GM10248 (cell line): Measurements from ENCODE around the gene GSE1.

Experiments used
- CTCF ChIA-PET: fragments of 300-600 bp; sonication (Branson Sonifier 250); formaldehyde crosslinking; extraction: SDS; loops from one replicate; lab custom pipeline; 2021; ENCODE audit warnings: antibody characterized with exemption; lab: Yijun Ruan, JAX
- POLR2A ChIA-PET: fragments of 350-650 bp; sonication (Branson Sonifier 250); formaldehyde crosslinking; extraction: SDS; loops from one replicate; lab custom pipeline; 2020; ENCODE audit warnings: antibody characterized with exemption; lab: Yijun Ruan, JAX
- DNase-seq: peaks from one replicate; pipeline ENCODE4 v3.0.0; 2012; ENCODE audit errors: extremely low spot score
- TF ChIP-seq, protein P1 (sequence below): IDR thresholded peaks from 2 replicates; pipeline ENCODE4 v1.5.1; 2012; ENCODE audit warnings: mild to moderate bottlenecking, low read depth; ENCODE audit errors: extremely low read depth, missing control alignments, control extremely low read depth

The GSE1 gene

DNA sequence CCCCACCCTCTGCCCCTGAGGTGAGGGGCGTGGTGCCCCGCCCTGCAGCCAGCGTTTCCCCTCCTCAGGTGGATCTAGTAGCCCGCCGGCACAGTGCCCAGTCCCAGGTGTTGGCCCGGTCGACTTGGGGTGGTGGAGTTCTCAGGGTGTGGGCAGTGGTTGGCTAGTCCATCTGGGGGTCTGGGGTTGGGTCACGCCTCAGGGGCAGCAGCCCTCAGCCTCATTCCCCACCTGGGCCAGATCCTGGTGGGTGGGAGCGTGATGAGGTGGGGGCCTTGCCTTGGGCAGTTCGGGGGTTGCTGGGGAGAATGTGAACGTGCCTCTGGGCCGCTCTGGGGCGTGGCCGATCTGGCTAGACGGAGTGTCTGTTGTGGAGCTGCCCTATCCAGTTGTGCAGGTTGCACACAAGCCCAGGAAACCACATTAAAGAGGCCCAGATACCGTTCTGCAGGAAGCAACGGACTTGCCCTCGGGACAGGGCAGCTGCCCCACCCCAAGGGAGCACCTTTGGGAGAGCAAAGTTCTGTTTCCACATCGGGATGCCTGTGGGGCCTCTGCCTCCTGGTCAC is 32.0 kb downstream of the GSE1 start:
- ChIA-PET CTCF (no interaction called here), POLR2A (no interaction called here)
- no peak for DNase-seq
- TF ChIP-seq, protein P1, sequence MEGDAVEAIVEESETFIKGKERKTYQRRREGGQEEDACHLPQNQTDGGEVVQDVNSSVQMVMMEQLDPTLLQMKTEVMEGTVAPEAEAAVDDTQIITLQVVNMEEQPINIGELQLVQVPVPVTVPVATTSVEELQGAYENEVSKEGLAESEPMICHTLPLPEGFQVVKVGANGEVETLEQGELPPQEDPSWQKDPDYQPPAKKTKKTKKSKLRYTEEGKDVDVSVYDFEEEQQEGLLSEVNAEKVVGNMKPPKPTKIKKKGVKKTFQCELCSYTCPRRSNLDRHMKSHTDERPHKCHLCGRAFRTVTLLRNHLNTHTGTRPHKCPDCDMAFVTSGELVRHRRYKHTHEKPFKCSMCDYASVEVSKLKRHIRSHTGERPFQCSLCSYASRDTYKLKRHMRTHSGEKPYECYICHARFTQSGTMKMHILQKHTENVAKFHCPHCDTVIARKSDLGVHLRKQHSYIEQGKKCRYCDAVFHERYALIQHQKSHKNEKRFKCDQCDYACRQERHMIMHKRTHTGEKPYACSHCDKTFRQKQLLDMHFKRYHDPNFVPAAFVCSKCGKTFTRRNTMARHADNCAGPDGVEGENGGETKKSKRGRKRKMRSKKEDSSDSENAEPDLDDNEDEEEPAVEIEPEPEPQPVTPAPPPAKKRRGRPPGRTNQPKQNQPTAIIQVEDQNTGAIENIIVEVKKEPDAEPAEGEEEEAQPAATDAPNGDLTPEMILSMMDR, result no peak

DNA sequence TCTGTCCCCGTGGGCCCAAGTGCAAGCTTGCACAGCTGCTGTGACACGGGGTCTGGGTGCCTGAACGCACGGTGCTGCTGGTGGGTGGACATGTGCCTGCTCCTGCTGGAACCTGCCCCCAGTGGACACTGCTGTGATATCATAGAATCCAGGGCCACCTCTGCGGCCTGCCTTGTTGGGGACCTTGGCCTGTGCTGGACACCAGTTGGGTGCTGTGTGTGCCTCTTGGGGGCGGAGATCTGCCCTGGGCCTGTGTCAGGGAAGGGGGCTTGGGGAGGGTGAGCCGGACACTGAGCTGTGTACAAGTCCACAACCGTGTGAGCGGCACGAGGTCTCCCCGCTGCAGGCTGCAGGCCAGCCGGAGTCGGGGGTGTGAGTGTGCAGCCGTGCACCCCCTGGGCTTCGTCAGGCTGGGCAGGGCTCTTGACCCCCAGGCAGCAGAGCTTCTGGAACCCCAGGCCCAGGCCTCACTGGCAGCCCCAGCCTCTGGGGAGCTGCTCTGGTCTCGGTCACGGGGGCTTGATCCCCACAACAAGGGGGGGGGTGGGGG is 33.3 kb downstream of the GSE1 start:
- TF ChIP-seq, protein P1, result no peak
- CTCF ChIA-PET, result interaction anchor here (1.5 kb wide), 1 partner anchor 30 kb away, joined by 3 read pairs; no protein-coding TSS in a partner anchor
- no peak for DNase-seq
- POLR2A ChIA-PET, result no interaction called here

DNA sequence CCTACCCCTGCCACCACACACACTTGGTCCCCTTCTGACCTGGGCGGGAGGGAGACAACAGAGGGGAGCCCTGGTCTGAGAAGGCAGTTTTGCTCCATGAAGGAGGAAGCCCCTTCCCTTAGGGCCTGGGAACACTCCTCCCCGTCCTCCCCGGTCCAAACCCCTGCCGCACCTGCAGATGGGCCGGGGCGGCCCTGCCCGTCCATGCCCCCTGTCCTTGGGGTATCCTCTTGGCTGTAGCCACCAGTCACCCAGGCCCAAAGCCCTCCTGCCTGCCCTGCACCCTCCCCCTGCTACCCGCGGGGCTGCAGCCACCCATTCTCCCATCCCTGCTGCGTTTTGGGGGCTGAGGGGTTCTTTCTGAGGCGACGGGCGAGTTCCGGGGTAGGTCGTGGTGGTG is 33.9 kb downstream of the GSE1 start:
- ChIA-PET CTCF (interaction anchor here (1.5 kb wide), 1 partner anchor 31 kb away, joined by 3 read pairs; no protein-coding TSS in a partner anchor), POLR2A (no interaction called here)
- DNase-seq, result no peak
- TF ChIP-seq, protein P1, result no peak

DNA sequence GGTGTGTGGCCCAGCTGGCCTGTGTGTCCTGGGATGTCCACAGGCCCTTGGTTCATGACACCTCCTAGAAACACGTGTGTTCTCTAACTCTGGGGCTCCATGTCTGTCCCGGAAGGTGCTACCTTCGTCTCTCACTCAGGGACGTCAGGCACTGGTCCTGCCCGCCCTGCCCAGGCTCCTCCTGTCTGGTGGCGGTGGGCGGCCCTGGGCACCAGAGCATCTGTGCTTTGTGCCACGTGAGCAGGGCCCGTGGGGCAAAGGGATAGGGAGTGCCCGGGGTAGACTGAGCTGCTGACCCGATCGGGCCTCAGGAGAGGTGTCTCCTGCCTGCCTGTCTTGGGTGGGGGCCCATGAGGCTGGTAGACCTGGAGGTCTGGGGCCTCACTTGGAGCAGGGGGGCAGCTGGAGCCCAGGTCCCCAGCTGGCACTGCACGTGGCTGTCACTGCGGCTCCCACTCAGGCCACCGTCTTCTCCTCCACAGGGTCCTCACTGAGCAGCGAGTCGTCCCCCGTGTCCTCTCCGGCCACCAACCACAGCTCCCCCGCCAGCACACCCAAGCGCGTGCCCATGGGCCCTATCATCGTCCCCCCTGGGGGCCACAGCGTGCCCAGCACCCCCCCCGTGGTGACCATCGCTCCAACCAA is 35.1 kb downstream of the GSE1 start:
- TF ChIP-seq, protein P1, result no peak
- no peak for DNase-seq
- ChIA-PET CTCF (interaction anchor here (1.1 to 3.2 kb wide), 2 partner anchors 32 to 37 kb away, joined by 3 to 21 read pairs; no protein-coding TSS in a partner anchor), POLR2A (no interaction called here)

DNA sequence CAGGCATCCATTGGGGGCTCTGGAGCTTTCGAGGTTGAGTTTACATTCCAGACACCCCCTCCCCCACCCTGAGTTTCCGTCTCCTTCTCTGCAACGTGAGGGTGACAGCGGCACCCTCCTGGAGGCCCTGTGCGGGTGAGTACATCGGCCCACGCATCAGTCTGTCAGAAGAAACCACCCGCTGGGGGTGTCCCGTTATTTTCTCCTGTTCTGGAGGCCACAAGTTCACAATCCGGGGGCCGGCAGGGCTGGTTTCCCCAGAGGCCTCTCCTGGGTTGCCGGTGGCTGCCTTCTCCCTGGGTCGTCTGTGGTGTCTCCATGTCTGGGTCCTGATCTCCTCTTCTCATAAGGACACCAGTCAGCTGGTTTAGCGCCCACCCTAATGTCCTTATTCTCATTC is 35.7 kb downstream of the GSE1 start:
- POLR2A ChIA-PET, result no interaction called here
- TF ChIP-seq, protein P1, result no peak
- CTCF ChIA-PET, result interaction anchor here (0.8 to 3.2 kb wide), 5 partner anchors 10 to 301 kb away, joined by 3 to 21 read pairs (median 3); no protein-coding TSS in a partner anchor
- no peak for DNase-seq

DNA sequence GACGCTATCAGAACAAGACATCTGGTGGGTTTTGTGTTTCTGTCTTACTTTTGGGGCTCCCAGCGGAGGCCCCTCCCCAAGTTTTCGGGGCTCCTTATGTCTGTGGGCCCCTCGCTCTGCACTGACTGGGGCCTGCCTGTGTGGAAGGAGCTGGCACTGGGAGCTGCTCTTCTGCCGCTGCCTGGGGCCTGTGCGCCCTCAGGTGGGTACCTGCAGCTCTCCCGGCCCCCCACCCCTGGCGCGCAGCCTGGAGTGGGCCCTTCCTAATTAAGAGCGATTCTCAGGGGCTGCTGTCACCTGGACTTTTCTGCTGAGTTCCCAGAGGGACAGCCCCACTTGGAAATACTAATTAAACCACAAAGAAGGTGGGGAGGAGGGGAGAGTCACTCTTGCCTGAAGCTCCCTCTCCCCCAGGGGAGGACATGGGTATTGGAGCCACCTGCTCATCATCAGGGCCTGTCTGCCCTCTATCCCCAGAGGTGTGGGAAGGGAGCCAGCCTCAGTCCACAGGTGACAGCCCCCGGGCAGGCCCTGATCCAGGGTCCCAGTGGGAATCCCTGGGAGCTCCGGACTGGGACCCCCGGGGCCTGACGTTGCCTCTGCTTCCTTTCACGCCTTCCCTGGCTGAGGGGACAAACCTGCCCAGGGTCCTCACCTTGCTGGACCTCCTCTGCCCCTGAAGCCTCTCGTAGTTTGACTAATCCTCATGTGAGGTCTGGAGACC is 36.5 kb downstream of the GSE1 start:
- CTCF ChIA-PET, result interaction anchor here (0.8 to 3.2 kb wide), 7 partner anchors 9 to 302 kb away, joined by 3 to 21 read pairs (median 3); no protein-coding TSS in a partner anchor

More for the DNA sequence above, 36.5 kb downstream of the GSE1 start:
- TF ChIP-seq, protein P1, result no peak
- POLR2A ChIA-PET, result no interaction called here
- DNase-seq, result no peak
